GM13976 (cell line): ENCODE measurements around the gene CABP4.

Experiments
- DNase-seq: peaks from one replicate; pipeline ENCODE4 v3.0.0; 2012; ENCODE audit warnings: low spot score
- CTCF ChIP-seq: IDR thresholded peaks from 2 replicates; pipeline ENCODE4 v1.5.1; 2012; ENCODE audit warnings: borderline replicate concordance, mild to moderate bottlenecking; ENCODE audit not compliant: insufficient read depth; ENCODE audit errors: extremely low read depth, missing control alignments, control extremely low read depth
- in situ Hi-C: fragments of 300-500 bp; cut with MboI; formaldehyde crosslinking; loops from one replicate; pipeline ENCODE4 v1.12.0; 2022; ENCODE audit warnings: low sequenced_read_pairs, mixed read lengths, inconsistent platforms; ENCODE audit not compliant: unreplicated experiment

The CABP4 gene

DNA sequence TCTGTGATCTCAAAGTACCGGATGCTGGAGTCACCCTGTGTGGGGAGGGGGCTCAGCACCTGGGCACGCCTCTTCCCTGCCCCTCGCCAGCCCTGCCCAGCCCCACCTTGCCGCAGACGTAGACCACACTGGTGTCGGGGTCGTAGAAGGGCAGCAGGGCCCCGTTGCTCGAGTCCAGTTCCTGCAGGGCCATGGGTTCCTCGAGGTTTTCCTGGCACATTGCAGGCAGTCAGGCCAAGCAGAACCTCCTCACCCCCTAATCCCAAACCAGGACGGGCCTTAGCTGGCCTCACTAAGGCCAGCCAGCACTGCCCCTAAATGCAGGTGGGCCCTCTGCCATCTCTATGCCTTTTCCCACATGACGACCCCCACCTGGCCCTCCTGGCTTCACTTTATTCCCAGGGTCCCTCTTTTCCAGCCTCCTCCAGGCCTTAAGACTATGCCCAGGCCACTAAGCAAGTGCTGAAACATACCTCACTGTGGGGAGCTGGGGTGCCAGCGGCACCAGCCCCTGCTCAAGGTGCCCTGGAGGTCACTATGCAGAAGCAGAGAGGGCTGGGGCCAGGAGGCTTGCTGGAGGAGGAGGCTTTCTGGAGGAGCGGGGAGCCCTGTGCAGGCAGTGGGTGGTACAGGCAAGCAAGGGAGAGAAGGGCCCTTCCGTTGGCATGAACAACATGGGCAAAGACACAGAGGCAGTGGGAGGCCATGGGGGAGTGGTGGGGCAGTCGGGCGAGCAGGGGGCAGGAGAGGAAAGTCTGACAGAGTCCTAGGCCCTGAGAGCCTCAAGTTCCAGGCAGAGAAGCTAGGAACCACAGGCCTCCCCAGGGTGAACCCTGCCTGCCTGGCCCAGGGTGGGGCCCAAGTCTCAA is 14.7 kb upstream of the CABP4 start:
- no peak for TF ChIP-seq CTCF
- no peak for DNase-seq
- in situ Hi-C loops = no loop called here

- DNase-seq = no peak
- TF ChIP-seq CTCF = no peak
- in situ Hi-C loops = no loop called here
Observed at GRCh38 chr11:67441098-67441563, 14.0 kb upstream of the CABP4 start.

GRCh38 chr11:67441731-67442351 is 13.3 kb upstream of the CABP4 start:
- no peak for DNase-seq
- no peak for TF ChIP-seq CTCF
- in situ Hi-C loops = no loop called here

DNA sequence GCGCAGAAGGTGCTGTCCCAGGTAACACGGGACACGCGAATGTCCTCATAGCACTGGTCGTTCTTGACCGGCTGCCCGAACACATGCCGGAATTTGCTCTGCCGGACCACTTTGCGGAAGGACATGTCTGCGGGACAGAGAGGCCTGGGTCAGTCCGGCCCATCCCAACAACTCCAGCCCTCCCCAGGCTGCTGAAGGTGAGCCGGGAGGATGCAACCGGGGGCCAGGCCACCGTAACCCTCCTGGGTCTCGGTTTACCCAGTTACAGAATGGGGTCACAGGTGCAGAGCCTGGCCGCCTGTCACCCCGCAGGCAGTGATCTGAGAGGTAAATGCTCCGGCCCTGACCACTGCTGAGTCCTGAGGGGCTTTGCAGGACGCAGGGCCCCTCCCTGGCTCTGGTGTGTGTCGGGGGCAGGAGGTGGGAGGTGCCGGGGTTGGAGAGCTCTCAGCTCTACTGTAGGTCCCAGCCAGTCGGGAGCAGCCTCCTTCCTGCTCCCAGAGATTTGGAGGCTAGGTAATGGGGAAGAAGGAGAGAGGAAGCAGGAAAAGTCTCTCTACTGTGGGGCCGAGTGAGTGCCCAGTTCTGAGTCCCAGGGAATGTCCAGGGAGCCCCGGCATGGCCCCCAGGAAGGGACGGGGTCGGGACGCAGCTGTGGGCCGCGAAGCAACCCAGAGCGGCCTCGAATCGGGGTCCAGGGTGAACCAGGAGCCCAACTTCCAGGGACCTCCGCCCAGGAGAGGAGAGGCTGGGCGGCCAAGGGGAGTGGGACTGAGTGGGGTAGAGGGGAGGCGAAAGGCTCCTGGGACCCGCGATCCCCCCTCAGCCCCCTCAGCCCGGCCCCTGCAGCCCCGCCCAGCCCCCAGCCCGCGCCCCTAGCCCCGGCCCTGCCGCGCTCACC is 12.4 kb upstream of the CABP4 start:
- no peak for TF ChIP-seq CTCF
- no peak for DNase-seq
- in situ Hi-C loops = no loop called here

- no peak for TF ChIP-seq CTCF
- no peak for DNase-seq
- in situ Hi-C loops = no loop called here
Observed at GRCh38 chr11:67445515-67445914, 9.6 kb upstream of the CABP4 start.

GRCh38 chr11:67448220-67448609 is 6.9 kb upstream of the CABP4 start:
- in situ Hi-C loops = no loop called here
- no peak for TF ChIP-seq CTCF
- no peak for DNase-seq
